ENCODE data around the gene SNRNP48. TPM values are rescaled to one million over a fixed set of nuclear protein-coding genes. Genes with fewer than 3 reads are reported as not detected.

Gene SNRNP48
- total and polyA plus RNA-seq, 2 of the 8 experiments (the other 6 are each of a cell fraction or from before 2014, with no cell fraction given) = 7.7 to 21.0 TPM

DNA sequence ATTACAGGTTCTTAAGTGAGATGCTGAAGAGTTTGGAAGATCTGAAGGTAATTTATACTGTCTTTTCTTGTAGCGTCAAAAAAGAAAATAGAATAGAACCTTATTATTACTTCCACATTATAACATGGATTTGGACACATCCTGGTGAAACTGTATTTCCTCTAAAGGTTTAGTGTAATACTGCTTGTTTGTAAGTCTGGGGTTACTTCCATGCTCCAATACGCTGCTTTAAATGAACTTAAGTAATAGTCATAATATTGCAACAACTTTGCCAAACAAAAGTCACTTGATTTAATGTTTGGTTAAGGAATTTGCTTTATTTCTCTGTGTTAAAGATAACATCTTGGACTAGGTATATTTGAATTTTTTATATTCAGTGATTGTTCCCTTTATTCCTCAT, 11.5 kb upstream of the SNRNP48 start (continued):
- TF ChIP-seq GTF2F1 (IDR thresholded peaks at IDR 0.05; ENCODE audit: borderline replicate concordance, low read depth, low read length) (no peak), SAP30 (IDR thresholded peaks at IDR 0.05; ENCODE audit: insufficient read depth, insufficient replicate concordance, low read length) (no peak), MAFK (IDR thresholded peaks at IDR 0.05; ENCODE audit: low read depth, low read length) (no peak), HDAC2 (IDR thresholded peaks at IDR 0.05; ENCODE audit: borderline replicate concordance in 1 of 2, low read depth in 2 of 2, low read length in 2 of 2) (no peak), TAF1 (IDR thresholded peaks at IDR 0.05; ENCODE audit: low read depth, low read length) (no peak)

Data from H1 (cell line).